NT2/D1 (cell line): Measurements from ENCODE around the gene RFTN1.

Experiments
- SUZ12 ChIP-seq: IDR thresholded peaks from 2 replicates; pipeline ENCODE4 v1.6.1; 2011; ENCODE audit not compliant: insufficient read length, insufficient read depth; ENCODE audit errors: extremely low read depth
- YY1 ChIP-seq: IDR thresholded peaks from 2 replicates; pipeline ENCODE4 v1.6.1; 2011; ENCODE audit not compliant: insufficient read length, insufficient read depth
- ZNF274 ChIP-seq: IDR thresholded peaks from 2 replicates; pipeline ENCODE4 v1.6.1; 2011; ENCODE audit warnings: mild to moderate bottlenecking, low read depth, low read length

GRCh38 chr3:16481546-16481897 lies 32.0 kb downstream of the RFTN1 start:
- TF ChIP-seq YY1 (no peak), SUZ12 (no peak), ZNF274 (no peak)
